Stimulated activated CD8-positive, alpha-beta memory T cell treated with anti-CD3 and anti-CD28 coated beads, Interleukin-12 subunit alpha, Interleukin-12 subunit beta, amount 100 ng/mL, for 24 hours (primary cell): ENCODE measurements around the gene HCN1.
"Not testable (repeated sequence)": the region's sequence is repeated elsewhere in the genome, so short reads cannot be mapped to it uniquely, and the experiment has no call there.

Source experiments
- DNase-seq: peaks from one replicate; pipeline ENCODE4 v3.0.0-alpha.2; 2020; ENCODE audit errors: extremely low read depth

HCN1 gene

GRCh38 chr5:45417285-45417998, 278.7 kb downstream of the HCN1 start:
- DNase-seq: no peak

- no peak for DNase-seq
These were observed 281.3 kb downstream of the HCN1 start for GRCh38 chr5:45414620-45415573.

- no peak for DNase-seq
These were observed 284.1 kb downstream of the HCN1 start for GRCh38 chr5:45411971-45412612.

- no peak for DNase-seq
These were observed 285.7 kb downstream of the HCN1 start for GRCh38 chr5:45410304-45410995.

- no peak for DNase-seq
These were observed 288.1 kb downstream of the HCN1 start for GRCh38 chr5:45408067-45408466.

- no peak for DNase-seq
These were observed 293.2 kb downstream of the HCN1 start for GRCh38 chr5:45402804-45403455.

- DNase-seq: no peak
These were observed 297.1 kb downstream of the HCN1 start for GRCh38 chr5:45399041-45399440.

GRCh38 chr5:45385321-45386058, 310.7 kb downstream of the HCN1 start:
- DNase-seq: no peak

- no peak for DNase-seq
These were observed 312.2 kb downstream of the HCN1 start for GRCh38 chr5:45383985-45384384.

- no peak for DNase-seq
These were observed 313.6 kb downstream of the HCN1 start for GRCh38 chr5:45382583-45382982.

- DNase-seq: no peak
These were observed 319.8 kb downstream of the HCN1 start for GRCh38 chr5:45376417-45376816.

- DNase-seq: no peak
These were observed 323.6 kb downstream of the HCN1 start for GRCh38 chr5:45372629-45373028.

GRCh38 chr5:45371423-45371822, 324.8 kb downstream of the HCN1 start:
- not testable (repeated sequence) for DNase-seq

GRCh38 chr5:45355189-45355992, 340.8 kb downstream of the HCN1 start:
- no peak for DNase-seq

- DNase-seq: no peak
These were observed 359.7 kb downstream of the HCN1 start for GRCh38 chr5:45336464-45336863.

- no peak for DNase-seq
These were observed 360.2 kb downstream of the HCN1 start for GRCh38 chr5:45335978-45336377.

GRCh38 chr5:45335346-45335745, 360.8 kb downstream of the HCN1 start:
- no peak for DNase-seq

GRCh38 chr5:45334939-45335338, 361.2 kb downstream of the HCN1 start:
- DNase-seq: no peak

GRCh38 chr5:45312627-45313026, 383.6 kb downstream of the HCN1 start:
- DNase-seq: not testable (repeated sequence)

GRCh38 chr5:45295231-45295630, 400.9 kb downstream of the HCN1 start:
- DNase-seq: no peak
